ENCODE measurements around the gene GPANK1.

The GPANK1 gene

DNA sequence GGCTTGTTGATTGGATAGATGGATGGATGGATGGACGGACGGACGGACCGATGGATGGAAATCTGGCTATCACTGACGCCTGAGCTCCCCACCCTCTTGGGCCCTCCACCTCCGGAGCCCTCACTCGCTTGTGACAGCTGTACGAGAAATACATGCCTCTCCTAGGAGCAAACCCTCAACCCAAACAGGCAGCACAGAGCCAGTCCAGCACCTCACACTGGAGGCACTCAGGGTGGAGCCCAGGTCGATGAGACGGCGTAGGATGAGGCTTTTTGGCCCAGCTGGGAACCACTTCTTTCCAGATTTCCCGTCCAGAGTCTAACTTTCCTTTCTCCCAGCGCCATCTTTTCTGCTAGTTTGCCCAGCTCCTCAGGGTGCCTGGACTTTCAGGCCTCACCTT lies 18.8 kb upstream of the GPANK1 start:
- TF ChIP-seq, protein P1, sequence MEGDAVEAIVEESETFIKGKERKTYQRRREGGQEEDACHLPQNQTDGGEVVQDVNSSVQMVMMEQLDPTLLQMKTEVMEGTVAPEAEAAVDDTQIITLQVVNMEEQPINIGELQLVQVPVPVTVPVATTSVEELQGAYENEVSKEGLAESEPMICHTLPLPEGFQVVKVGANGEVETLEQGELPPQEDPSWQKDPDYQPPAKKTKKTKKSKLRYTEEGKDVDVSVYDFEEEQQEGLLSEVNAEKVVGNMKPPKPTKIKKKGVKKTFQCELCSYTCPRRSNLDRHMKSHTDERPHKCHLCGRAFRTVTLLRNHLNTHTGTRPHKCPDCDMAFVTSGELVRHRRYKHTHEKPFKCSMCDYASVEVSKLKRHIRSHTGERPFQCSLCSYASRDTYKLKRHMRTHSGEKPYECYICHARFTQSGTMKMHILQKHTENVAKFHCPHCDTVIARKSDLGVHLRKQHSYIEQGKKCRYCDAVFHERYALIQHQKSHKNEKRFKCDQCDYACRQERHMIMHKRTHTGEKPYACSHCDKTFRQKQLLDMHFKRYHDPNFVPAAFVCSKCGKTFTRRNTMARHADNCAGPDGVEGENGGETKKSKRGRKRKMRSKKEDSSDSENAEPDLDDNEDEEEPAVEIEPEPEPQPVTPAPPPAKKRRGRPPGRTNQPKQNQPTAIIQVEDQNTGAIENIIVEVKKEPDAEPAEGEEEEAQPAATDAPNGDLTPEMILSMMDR (IDR thresholded peaks at IDR 0.05), result no peak
- TF ChIP-seq ZFX (IDR thresholded peaks at IDR 0.05; ENCODE audit: borderline replicate concordance), result no peak
- H3K27ac ChIP-seq, result no peak overlapping the region

DNA sequence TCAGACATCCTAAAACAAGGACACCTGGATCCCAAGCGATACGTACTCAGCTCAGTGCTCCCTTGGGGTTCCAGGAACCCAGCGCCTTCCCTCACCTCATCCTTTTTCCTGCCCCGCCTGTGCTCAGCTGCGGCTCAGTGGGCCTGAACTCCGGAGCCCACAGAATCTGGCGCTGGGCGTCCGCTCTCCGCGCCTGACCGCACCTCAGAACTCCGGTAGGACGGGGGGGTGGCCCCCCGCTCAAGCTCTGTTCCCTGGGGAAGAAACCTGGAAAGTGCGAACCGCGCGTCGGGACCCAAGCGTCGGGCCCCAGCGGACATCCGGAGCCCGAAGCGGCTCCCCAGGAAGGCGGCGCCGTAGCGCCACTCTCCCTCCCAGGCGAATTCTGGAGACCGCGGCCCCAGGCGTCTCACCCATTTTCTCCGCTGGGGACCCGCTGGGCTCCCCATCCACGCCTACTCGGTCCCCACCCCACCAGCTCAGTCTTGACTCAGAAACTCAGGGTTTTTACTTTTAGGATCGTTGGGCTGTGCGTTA lies 16.4 kb upstream of the GPANK1 start:
- no peak for TF ChIP-seq ZFX (IDR thresholded peaks at IDR 0.05; ENCODE audit: borderline replicate concordance)
- TF ChIP-seq, protein P1 (IDR thresholded peaks at IDR 0.05), result no peak
- H3K27ac ChIP-seq, result peak overlapping the region; percentile 31; the same call in 1 of the 2 replicates

DNA sequence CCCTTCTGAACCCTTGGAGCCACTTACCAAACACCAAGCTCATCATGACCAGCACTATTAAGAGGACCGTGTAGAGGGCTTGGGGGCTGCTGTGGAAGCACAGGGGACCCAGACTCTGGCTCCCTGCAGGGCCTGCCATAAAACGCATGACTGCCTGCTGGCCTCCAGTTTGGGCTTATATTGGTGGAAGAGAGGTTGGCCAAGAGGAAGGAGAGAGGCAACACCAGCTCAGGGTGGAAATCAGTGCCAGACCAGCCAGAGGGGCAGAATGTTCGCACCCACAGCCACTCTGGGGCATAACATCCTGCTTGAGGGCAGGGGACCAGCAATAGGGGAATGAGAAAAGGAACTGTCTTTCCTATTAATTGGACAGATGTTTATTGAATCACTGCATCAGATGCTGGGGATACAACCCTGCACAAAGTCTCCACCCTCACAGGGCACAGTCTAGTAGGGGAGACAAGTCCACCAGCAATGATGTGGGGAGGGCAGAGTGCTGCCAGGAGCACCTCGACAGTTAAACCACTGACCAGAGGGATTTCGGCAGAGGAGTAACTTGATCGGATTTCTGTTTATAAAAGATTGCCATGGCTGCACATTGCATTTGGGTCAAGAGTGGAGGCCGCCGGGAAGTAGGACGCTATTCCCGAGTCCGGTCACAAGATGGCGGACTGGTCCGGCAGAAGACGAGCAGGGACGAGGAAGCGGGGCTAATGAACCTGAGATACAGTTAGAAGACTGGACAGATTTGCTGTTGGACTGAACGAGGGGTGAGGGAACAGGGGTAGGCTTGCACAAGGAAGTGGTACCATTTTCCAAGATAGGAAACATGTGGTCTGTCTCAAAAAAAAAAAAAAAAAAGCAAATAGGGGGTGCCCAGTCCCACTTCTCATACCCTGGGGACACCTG lies 15.7 kb upstream of the GPANK1 start, which contains the start of gene LY6G5C:
Gene LY6G5C (minus strand): TSS at position 842 of the 909 bp plus-strand sequence. CDS start 694 bp downstream, at position 148.
- TF ChIP-seq ZFX (IDR thresholded peaks at IDR 0.05; ENCODE audit: borderline replicate concordance), result no peak
- TF ChIP-seq, protein P1 (IDR thresholded peaks at IDR 0.05), result peak; percentile 79
- H3K27ac ChIP-seq, result peak within 1 kb of the TSS; percentile 31; the same call in 1 of the 2 replicates

DNA sequence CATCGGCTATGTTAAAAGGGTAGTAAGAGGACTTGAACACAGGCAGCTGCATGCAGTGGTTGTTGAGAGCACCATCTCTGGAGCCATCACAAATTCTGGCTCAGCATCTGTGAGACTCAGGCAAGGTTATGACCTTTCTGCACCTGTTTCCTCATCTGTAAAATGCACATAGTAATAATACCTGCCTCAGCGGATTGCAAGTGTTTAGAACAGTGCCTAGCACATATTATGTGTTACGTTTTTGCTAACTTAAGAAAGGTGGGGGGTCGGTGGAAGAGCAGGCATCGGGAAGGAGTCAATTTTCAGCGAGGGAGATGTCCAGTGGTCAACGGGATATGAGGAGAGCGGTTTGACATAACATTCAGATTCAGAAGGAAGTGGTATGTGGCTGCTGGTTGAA lies 13.2 kb upstream of the GPANK1 start:
- no peak overlapping the region for H3K27ac ChIP-seq
- TF ChIP-seq ZFX (IDR thresholded peaks at IDR 0.05; ENCODE audit: borderline replicate concordance), result no peak

DNA sequence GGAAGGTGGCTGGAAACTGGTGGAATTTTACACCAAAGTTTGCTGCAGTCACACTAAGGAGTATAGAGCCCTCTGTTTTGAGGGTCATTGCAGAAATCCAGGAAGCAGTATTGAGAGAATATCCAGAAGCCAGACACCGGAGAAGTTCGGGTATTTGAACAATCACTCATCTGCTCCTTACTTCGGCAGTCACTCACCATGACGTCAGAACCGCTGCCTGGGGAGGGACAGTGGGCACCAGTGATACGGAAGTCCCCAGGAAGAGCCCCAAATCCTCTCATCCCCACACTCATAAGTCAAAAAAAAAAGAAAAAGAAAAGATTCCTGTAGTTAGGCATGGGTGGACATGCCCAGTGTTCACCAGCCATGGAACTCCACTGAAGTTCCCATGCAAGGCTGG lies 12.1 kb upstream of the GPANK1 start:
- H3K27ac ChIP-seq, result no peak overlapping the region
- TF ChIP-seq, protein P1 (IDR thresholded peaks at IDR 0.05), result no peak
- no peak for TF ChIP-seq ZFX (IDR thresholded peaks at IDR 0.05; ENCODE audit: borderline replicate concordance)

DNA sequence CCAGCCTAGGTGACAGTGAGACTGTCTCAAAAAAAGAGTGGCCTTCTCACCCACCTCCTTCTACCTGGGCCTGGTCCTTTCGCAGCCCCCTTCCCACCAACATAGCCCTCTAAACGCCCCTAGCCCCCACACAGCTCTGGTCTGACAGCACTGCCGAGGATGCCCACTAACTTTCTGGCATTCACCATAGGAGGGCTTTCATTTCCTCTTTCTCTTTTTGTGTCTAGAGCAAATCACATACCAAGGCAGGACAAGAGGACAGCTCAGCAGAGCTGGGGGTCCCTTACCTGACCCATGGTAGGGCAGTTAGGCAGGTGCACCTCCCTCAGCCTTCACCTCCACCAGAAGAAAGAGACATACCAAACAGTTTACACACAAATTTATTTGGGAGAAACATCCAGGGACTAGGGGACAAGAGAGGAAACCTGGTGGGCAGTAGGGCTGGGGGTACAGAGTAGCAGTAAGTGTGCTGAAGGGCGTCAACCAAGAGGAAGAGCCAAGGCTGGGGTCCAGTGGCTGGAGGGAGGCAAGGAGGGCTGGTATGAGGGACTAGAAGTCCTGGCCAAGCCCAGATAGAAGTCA lies 11.6 kb upstream of the GPANK1 start:
- TF ChIP-seq, protein P1 (IDR thresholded peaks at IDR 0.05), result no peak
- TF ChIP-seq ZFX (IDR thresholded peaks at IDR 0.05; ENCODE audit: borderline replicate concordance), result no peak
- no peak overlapping the region for H3K27ac ChIP-seq

DNA sequence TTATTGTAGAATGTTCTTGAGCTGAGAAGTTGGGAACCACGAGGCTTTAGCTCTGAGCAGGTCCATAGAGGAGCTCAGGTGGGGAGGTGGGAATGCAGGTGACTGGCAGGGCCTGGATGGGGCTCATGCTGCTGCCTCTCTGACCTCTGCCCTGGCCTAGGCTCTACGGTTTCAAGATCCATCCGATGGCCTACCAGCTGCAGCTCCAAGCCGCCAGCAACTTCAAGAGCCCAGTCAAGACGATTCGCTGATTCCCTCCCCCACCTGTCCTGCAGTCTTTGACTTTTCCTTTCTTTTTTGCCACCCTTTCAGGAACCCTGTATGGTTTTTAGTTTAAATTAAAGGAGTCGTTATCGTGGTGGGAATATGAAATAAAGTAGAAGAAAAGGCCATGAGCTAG lies 4.9 kb upstream of the GPANK1 start, which contains the start of gene LY6G5B:
Gene LY6G5B (plus strand): TSS at position 301 of the 400 bp plus-strand sequence. CDS start 975 bp downstream, outside the sequence.
- no peak within 1 kb of the TSS for H3K27ac ChIP-seq
- no peak for TF ChIP-seq ZFX (IDR thresholded peaks at IDR 0.05; ENCODE audit: borderline replicate concordance)
- TF ChIP-seq, protein P1 (IDR thresholded peaks at IDR 0.05), result no peak

All from 22Rv1 (cell line).